Adipocyte (in vitro differentiated cells): ENCODE results near the gene C9orf43.

Experiments
- DNase-seq: peaks from one replicate; pipeline ENCODE4 v3.0.0-alpha.2; 2015; ENCODE audit warnings: low read depth
- H3K27me3 ChIP-seq: replicated peaks from 2 replicates; pipeline ENCODE4 v1.7.0; 2013; ENCODE audit warnings: mild to moderate bottlenecking, low read length, moderate library complexity; ENCODE audit not compliant: control insufficient read depth, insufficient read depth
- H3K36me3 ChIP-seq: 2 replicates; pipeline ENCODE4 v1.7.0; 2013; ENCODE audit warnings: low read length, mild to moderate bottlenecking, moderate library complexity; ENCODE audit not compliant: control insufficient read depth, insufficient read depth, severe bottlenecking
- H3K4me1 ChIP-seq: 2 replicates; pipeline ENCODE4 v1.7.0; 2013; ENCODE audit warnings: mild to moderate bottlenecking, low read length, moderate library complexity; ENCODE audit not compliant: control insufficient read depth, insufficient read depth
- H3K4me3 ChIP-seq: 2 replicates; pipeline ENCODE4 v1.7.0; 2013; ENCODE audit warnings: mild to moderate bottlenecking, low read length, moderate library complexity
- H3K9ac ChIP-seq: 2 replicates; pipeline ENCODE4 v1.7.0; 2013; ENCODE audit warnings: mild to moderate bottlenecking, low read length, moderate library complexity
- H3K9me3 ChIP-seq: 2 replicates; pipeline ENCODE4 v1.7.0; 2013; ENCODE audit warnings: mild to moderate bottlenecking, low read length, moderate library complexity; ENCODE audit not compliant: control insufficient read depth

The C9orf43 gene

GRCh38 chr9:113472199-113472598, 61.7 kb downstream of the C9orf43 start:
- Histone ChIP-seq H3K36me3 (no peaks in the 10 kb centered on the region), H3K4me1 (peaks cover 23% of the 10 kb centered on the region), H3K27me3 (peaks cover 3% of the 10 kb centered on the region), H3K9me3 (peaks cover 2% of the 10 kb centered on the region), H3K4me3 (no peak overlapping the region), H3K9ac (no peak overlapping the region)
- no peak for DNase-seq

GRCh38 chr9:113474360-113475028, 63.9 kb downstream of the C9orf43 start:
- Histone ChIP-seq H3K4me3 (no peak overlapping the region), H3K4me1 (peaks cover 18% of the 10 kb centered on the region), H3K36me3 (no peaks in the 10 kb centered on the region), H3K9ac (no peak overlapping the region), H3K27me3 (peaks cover 6% of the 10 kb centered on the region), H3K9me3 (no peaks in the 10 kb centered on the region)
- no peak for DNase-seq

GRCh38 chr9:113475031-113475430, 64.5 kb downstream of the C9orf43 start:
- H3K36me3 ChIP-seq: no peaks in the 10 kb centered on the region
- no peak overlapping the region for H3K9ac ChIP-seq

GRCh38 chr9:113475992-113476391, 65.4 kb downstream of the C9orf43 start:
- Histone ChIP-seq H3K9me3 (no peaks in the 10 kb centered on the region), H3K4me1 (peaks cover 12% of the 10 kb centered on the region)
- DNase-seq: no peak

More at GRCh38 chr9:113475031-113475430, 64.5 kb downstream of the C9orf43 start:
- H3K4me1 ChIP-seq: peaks cover 15% of the 10 kb centered on the region
- no peak for DNase-seq
- H3K27me3 ChIP-seq: peaks cover 6% of the 10 kb centered on the region
- no peak overlapping the region for H3K4me3 ChIP-seq
- H3K9me3 ChIP-seq: no peaks in the 10 kb centered on the region

GRCh38 chr9:113476511-113476916, 66.0 kb downstream of the C9orf43 start:
- Histone ChIP-seq H3K4me1 (peaks cover 9% of the 10 kb centered on the region), H3K9me3 (no peaks in the 10 kb centered on the region), H3K9ac (no peak overlapping the region), H3K27me3 (peaks cover 6% of the 10 kb centered on the region), H3K36me3 (no peaks in the 10 kb centered on the region), H3K4me3 (no peak overlapping the region)
- no peak for DNase-seq

More at GRCh38 chr9:113475992-113476391, 65.4 kb downstream of the C9orf43 start:
- H3K4me3 ChIP-seq: no peak overlapping the region
- H3K36me3 ChIP-seq: no peaks in the 10 kb centered on the region
- peaks cover 6% of the 10 kb centered on the region for H3K27me3 ChIP-seq
- H3K9ac ChIP-seq: no peak overlapping the region

- no peak for DNase-seq
- peaks cover 6% of the 10 kb centered on the region for H3K27me3 ChIP-seq
- peaks cover 9% of the 10 kb centered on the region for H3K4me1 ChIP-seq
- H3K9ac ChIP-seq: no peak overlapping the region
- no peak overlapping the region for H3K4me3 ChIP-seq
- no peaks in the 10 kb centered on the region for H3K36me3 ChIP-seq
- H3K9me3 ChIP-seq: no peaks in the 10 kb centered on the region
Measured at GRCh38 chr9:113477058-113477457, 66.5 kb downstream of the C9orf43 start.

- DNase-seq: no peak
- Histone ChIP-seq H3K36me3 (no peaks in the 10 kb centered on the region), H3K27me3 (peaks cover 6% of the 10 kb centered on the region), H3K9ac (no peak overlapping the region), H3K4me1 (peaks cover 9% of the 10 kb centered on the region), H3K4me3 (no peak overlapping the region), H3K9me3 (no peaks in the 10 kb centered on the region)
Measured at GRCh38 chr9:113477661-113478060, 67.1 kb downstream of the C9orf43 start.

GRCh38 chr9:113479174-113479621, 68.7 kb downstream of the C9orf43 start:
- DNase-seq: no peak
- no peaks in the 10 kb centered on the region for H3K9me3 ChIP-seq

More at GRCh38 chr9:113479174-113479621, 68.7 kb downstream of the C9orf43 start:
- no peak overlapping the region for H3K4me3 ChIP-seq
- H3K4me1 ChIP-seq: peaks cover 9% of the 10 kb centered on the region
- no peak overlapping the region for H3K9ac ChIP-seq
- peaks cover 6% of the 10 kb centered on the region for H3K27me3 ChIP-seq
- H3K36me3 ChIP-seq: no peaks in the 10 kb centered on the region
